Left ventricle myocardium inferior (tissue), 1 donor: ENCODE results near the gene STX1B. TPM values are rescaled to one million over a fixed set of nuclear protein-coding genes. Genes with fewer than 3 reads are reported as not detected.
"Not testable (repeated sequence)": the region's sequence is repeated elsewhere in the genome, so short reads cannot be mapped to it uniquely, and the experiment has no call there.

ENCODE experiments used
- DNase-seq: peaks from one replicate; pipeline ENCODE4 v3.0.0-alpha.2; 2020
- H3K27ac ChIP-seq: fragments of 200-600 bp; replicated peaks from 2 replicates; pipeline ENCODE4 v1.8.0; 2021
- H3K27me3 ChIP-seq: fragments of 200-600 bp; 2 replicates; pipeline ENCODE4 v1.8.0; 2021; ENCODE audit warnings: low read depth
- H3K36me3 ChIP-seq: fragments of 200-600 bp; 2 replicates; pipeline ENCODE4 v1.8.0; 2021
- H3K4me1 ChIP-seq: fragments of 200-600 bp; 2 replicates; pipeline ENCODE4 v1.8.0; 2021
- H3K4me3 ChIP-seq: fragments of 200-600 bp; 2 replicates; pipeline ENCODE4 v1.8.0; 2021; ENCODE audit warnings: mild to moderate bottlenecking, moderate library complexity
- H3K9me3 ChIP-seq: fragments of 200-600 bp; replicated peaks from 2 replicates; pipeline ENCODE4 v1.8.0; 2021
- CTCF ChIP-seq: fragments of 200-600 bp; IDR thresholded peaks from 2 replicates; pipeline ENCODE4 v1.8.0; 2021; ENCODE audit warnings: antibody characterized with exemption, mild to moderate bottlenecking, borderline replicate concordance
- intact Hi-C: fragments of 100-400 bp; cut with micrococcal nuclease; formaldehyde crosslinking; loops from one replicate; pipeline ENCODE4 v1.11.0; 2022
- total RNA-seq: library from RNA; stranded (reverse); fragmentation: NEBNext Ultra II Directional; extraction: Animal tissue kit (Norgen Biotek cat#: 25700); gene quantifications from one replicate; pipeline ENCODE4 v1.2.1, GENCODE V29; 2021
- donor health status: DM: no; HTN: yes; CAD: no; lungs with severe emphysema.

The STX1B gene
- total RNA-seq, 1 donor from 2014 or later = 0.77 TPM

GRCh38 chr16:30946671-30947540 is 63.5 kb downstream of the STX1B start:
- Histone ChIP-seq H3K27me3 (no peaks in the 10 kb centered on the region), H3K27ac (no peak overlapping the region), H3K4me3 (no peak overlapping the region), H3K4me1 (peaks cover 47% of the 10 kb centered on the region), H3K36me3 (peaks cover 17% of the 10 kb centered on the region), H3K9me3 (no peaks in the 10 kb centered on the region)
- TF ChIP-seq CTCF = no peak
- intact Hi-C loops = no loop called here
- DNase-seq = no peak

- no peak for TF ChIP-seq CTCF
- H3K36me3 ChIP-seq = peaks cover 24% of the 10 kb centered on the region
Measured at GRCh38 chr16:30944352-30944751, 66.1 kb downstream of the STX1B start.

DNA sequence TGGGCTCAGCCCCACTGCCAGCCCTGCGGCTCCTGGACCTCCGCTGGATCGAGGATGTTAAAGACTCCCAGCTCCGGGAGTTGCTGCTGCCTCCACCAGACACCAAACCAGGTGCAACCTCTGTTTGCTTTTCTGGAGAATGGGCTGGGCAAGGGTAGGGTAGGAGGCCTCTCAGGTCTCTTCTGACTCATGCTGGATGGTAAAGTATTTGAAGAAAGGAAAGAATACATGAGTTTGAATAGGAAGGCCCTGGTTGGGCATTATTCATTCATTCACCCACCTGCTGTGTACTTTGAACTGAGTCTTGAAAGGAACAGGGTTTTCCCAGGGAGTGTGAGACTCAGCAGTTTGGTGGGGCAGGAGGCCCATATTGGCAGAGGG is 68.0 kb downstream of the STX1B start:
- H3K9me3 ChIP-seq = no peaks in the 10 kb centered on the region
- peaks cover 24% of the 10 kb centered on the region for H3K36me3 ChIP-seq
- no peak for DNase-seq
- H3K4me3 ChIP-seq = no peak overlapping the region
- no peak for TF ChIP-seq CTCF
- H3K4me1 ChIP-seq = peaks cover 21% of the 10 kb centered on the region
- intact Hi-C loops = no loop called here
- peak overlapping the region; percentile 28 for H3K27ac ChIP-seq
- H3K27me3 ChIP-seq = no peaks in the 10 kb centered on the region

More at GRCh38 chr16:30944352-30944751, 66.1 kb downstream of the STX1B start:
- H3K4me1 ChIP-seq = peaks cover 27% of the 10 kb centered on the region
- H3K4me3 ChIP-seq = no peak overlapping the region
- no peak overlapping the region for H3K27ac ChIP-seq
- no peaks in the 10 kb centered on the region for H3K27me3 ChIP-seq
- intact Hi-C loops = no loop called here
- no peaks in the 10 kb centered on the region for H3K9me3 ChIP-seq
- no peak for DNase-seq

- peak; percentile 92 for TF ChIP-seq CTCF
- H3K9me3 ChIP-seq = no peaks in the 10 kb centered on the region
- no peak overlapping the region for H3K4me3 ChIP-seq
- peaks cover 21% of the 10 kb centered on the region for H3K4me1 ChIP-seq
- peak overlapping the region; percentile 28 for H3K27ac ChIP-seq
- peaks cover 24% of the 10 kb centered on the region for H3K36me3 ChIP-seq
- peak; percentile 77 for DNase-seq
- intact Hi-C loops = no loop called here
- H3K27me3 ChIP-seq = no peaks in the 10 kb centered on the region
Measured at GRCh38 chr16:30941600-30942425, 68.6 kb downstream of the STX1B start.

GRCh38 chr16:30939571-30939970 is 70.9 kb downstream of the STX1B start:
- DNase-seq, H3K9me3 ChIP-seq, H3K27me3 ChIP-seq, H3K27ac ChIP-seq, H3K4me3 ChIP-seq, intact Hi-C loops: not testable (repeated sequence)
- peaks cover 18% of the 10 kb centered on the region for H3K36me3 ChIP-seq
- H3K4me1 ChIP-seq = peaks cover 21% of the 10 kb centered on the region

Other genes with a start within 250 kb of the STX1B start
- gene CFAP119, start 248.6 kb downstream of the STX1B start, total RNA-seq = 0.69 TPM
- gene RNF40, start 248.3 kb downstream of the STX1B start, total RNA-seq = 35.6 TPM
- gene ZNF629, start 223.4 kb downstream of the STX1B start, total RNA-seq = 21.1 TPM
- 25.2 TPM for gene BCL7C, start 116.6 kb downstream of the STX1B start, total RNA-seq
- 9.6 TPM for gene CTF1, start 114.0 kb downstream of the STX1B start, total RNA-seq
- 6.3 TPM for gene FBXL19, start 87.1 kb downstream of the STX1B start, total RNA-seq
- 12.2 TPM for gene ORAI3, start 61.6 kb downstream of the STX1B start, total RNA-seq
- gene SETD1A, start 52.9 kb downstream of the STX1B start, total RNA-seq = 7.4 TPM
- 5.5 TPM for gene HSD3B7, start 25.4 kb downstream of the STX1B start, total RNA-seq
- gene STX4, start 22.9 kb upstream of the STX1B start, total RNA-seq = 43.1 TPM
- gene ZNF668, start 63.6 kb upstream of the STX1B start, total RNA-seq = 5.3 TPM
- gene ZNF646, start 63.8 kb upstream of the STX1B start, total RNA-seq = 9.6 TPM
- gene PRSS53, start 78.3 kb upstream of the STX1B start, total RNA-seq = 1.2 TPM
- gene VKORC1, start 84.2 kb upstream of the STX1B start, total RNA-seq = 39.5 TPM
- 75.9 TPM for gene BCKDK, start 97.7 kb upstream of the STX1B start, total RNA-seq
- gene KAT8, start 107.0 kb upstream of the STX1B start, total RNA-seq = 72.0 TPM
- not detected for gene PRSS8, start 125.1 kb upstream of the STX1B start, total RNA-seq
- 1.4 TPM for gene PRSS36, start 139.4 kb upstream of the STX1B start, total RNA-seq
- gene FUS, start 169.5 kb upstream of the STX1B start, total RNA-seq = 96.9 TPM
- 5.3 TPM for gene PYCARD, start 192.1 kb upstream of the STX1B start, total RNA-seq
- 0.91 TPM for gene TRIM72, start 203.5 kb upstream of the STX1B start, total RNA-seq
- not detected for gene PYDC1, start 206.5 kb upstream of the STX1B start, total RNA-seq
- 5.1 TPM for gene ITGAM, start 249.3 kb upstream of the STX1B start, total RNA-seq